ENCODE results near the gene PARD6B. TPM values are rescaled to one million over a fixed set of nuclear protein-coding genes. Genes with fewer than 3 reads are reported as not detected.
"Not testable (repeated sequence)": the region's sequence is repeated elsewhere in the genome, so short reads cannot be mapped to it uniquely, and the experiment has no call there.

The PARD6B gene
- total RNA-seq, 2 experiments from 2014 or later: 4.2 to 4.6 TPM

- not testable (repeated sequence) for H3K4me1 Mint-ChIP-seq; H3K36me3 Mint-ChIP-seq; H3K4me3 Mint-ChIP-seq; H3K27ac Mint-ChIP-seq; H3K9me3 Mint-ChIP-seq (ENCODE audit: low read depth); ATAC-seq; DNase-seq
- CTCF ChIA-PET: interaction anchor here (0.6 kb wide), 1 partner anchor 1421 kb away, joined by 3 read pairs; no protein-coding TSS in a partner anchor
- peaks cover 10% of the 10 kb centered on the region for H3K27me3 Mint-ChIP-seq
Observed at GRCh38 chr20:50768991-50769390, 37.6 kb downstream of the PARD6B start.

DNA sequence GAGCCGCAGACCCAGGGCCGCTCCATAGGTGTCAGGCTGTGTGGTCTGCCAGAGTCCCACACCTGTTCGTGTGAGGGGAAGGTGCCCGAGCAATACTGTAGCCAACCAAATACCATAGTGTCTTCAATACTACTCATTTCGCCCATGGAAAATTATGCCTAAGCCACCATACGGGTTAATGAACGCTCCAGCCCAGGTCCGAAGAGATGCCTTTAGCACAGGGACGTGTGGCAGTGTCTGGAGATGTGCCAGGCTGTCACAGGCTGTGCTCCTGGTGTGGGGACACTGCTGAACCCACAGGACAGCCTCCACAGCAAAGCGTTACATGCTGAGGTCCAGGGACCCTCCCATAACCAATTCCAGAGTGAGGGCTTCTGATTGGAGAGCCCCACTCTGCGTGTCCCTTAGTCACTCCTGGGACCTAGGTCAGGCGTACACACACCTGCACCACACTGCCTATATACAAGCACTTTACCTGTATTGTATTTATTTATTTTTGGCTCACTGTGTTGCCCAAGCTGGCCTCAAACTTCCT lies 38.2 kb downstream of the PARD6B start:
- H3K36me3 Mint-ChIP-seq; H3K4me1 Mint-ChIP-seq; ATAC-seq; H3K9me3 Mint-ChIP-seq (ENCODE audit: low read depth); H3K27ac Mint-ChIP-seq; DNase-seq; CTCF ChIA-PET; H3K4me3 Mint-ChIP-seq: not testable (repeated sequence)
- peaks cover 10% of the 10 kb centered on the region for H3K27me3 Mint-ChIP-seq

DNA sequence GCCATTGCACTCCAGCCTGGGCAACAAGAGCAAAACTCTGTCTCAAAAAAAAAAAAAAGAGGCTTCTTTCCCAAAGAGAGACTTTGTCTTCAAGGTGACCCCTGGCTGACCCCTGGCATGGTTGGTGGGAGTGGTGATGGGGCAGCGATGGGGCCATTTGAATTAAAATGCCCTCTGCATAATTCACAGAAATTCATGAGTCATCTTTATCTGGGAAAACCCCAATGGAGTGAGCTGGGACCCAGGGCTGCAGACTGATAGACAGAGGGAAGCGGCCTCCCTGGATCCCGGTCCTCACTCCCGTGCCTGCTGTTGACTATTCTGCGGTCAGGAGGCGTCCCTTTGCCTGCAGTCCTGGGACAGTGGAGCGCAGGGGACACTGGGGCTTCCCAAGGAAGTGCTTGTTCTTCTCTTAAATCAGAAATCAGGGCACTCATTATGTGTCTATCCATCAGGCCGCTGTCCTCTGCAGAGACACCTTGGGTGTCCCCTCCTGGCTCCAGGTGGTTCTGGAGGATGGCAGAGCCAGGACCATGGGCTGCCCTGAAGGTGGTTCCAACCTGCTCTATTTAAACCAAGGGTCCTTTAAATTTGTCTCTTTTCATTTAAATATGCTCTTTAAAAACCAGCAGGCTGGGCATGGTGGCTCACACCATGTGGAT lies 40.2 kb downstream of the PARD6B start:
- ATAC-seq; H3K9me3 Mint-ChIP-seq (ENCODE audit: low read depth); CTCF ChIA-PET; H3K4me3 Mint-ChIP-seq; H3K27ac Mint-ChIP-seq; H3K4me1 Mint-ChIP-seq; H3K27me3 Mint-ChIP-seq; H3K36me3 Mint-ChIP-seq; DNase-seq: not testable (repeated sequence)

DNA sequence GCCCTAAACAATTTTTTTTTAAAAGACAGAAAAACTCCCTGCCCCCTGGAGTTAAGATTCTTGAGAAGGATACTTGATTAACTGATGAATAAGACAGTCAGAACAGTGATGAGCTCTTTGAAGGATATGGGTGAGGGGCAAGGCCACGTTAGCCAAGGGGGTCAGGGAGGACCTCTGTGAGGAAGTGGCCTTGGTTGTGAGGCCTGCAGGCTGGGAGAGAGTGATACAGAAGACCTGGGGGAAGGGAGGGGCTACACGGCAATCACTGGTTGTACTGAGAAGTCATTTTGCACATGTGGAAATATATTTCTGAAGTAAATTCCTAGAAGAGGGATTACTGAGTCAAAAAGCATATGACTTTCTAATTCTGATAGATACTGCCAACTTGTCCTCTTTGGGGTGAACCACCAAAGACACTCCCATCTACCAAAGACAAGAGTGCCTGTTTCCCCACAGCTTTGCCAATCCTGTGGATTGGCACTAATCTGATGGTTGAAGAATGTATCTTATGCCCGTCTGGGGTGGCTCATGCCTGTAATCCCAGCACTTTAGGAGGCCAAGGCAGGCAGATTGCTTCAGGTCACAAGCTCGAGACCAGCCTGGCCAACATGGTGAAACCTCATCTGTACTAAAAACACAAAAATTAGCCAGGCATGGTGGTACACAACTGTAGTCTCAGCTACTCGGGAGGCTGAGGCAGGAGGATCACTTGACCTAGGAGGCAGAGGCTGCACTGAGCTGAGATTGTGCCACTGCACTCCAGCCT lies 41.2 kb downstream of the PARD6B start:
- Mint-ChIP-seq H3K4me1 (peaks cover 4% of the 10 kb centered on the region), H3K36me3 (no peaks in the 10 kb centered on the region)

GRCh38 chr20:50774515-50774914 lies 43.1 kb downstream of the PARD6B start:
- Mint-ChIP-seq H3K4me1 (peaks cover 4% of the 10 kb centered on the region), H3K27ac (no peak overlapping the region), H3K36me3 (no peaks in the 10 kb centered on the region), H3K9me3 (ENCODE audit: low read depth) (no peaks in the 10 kb centered on the region), H3K27me3 (peaks cover 8% of the 10 kb centered on the region), H3K4me3 (no peak overlapping the region)
- no peak for DNase-seq
- CTCF ChIA-PET: interaction anchor here (0.6 to 1.5 kb wide), 3 partner anchors 9 to 25 kb away, joined by 3 read pairs; partner anchors contain the start of gene BCAS4
- no peak for ATAC-seq

More for the DNA sequence above, 41.2 kb downstream of the PARD6B start:
- no peak for ATAC-seq
- H3K4me3 Mint-ChIP-seq: no peak overlapping the region
- no peak overlapping the region for H3K27ac Mint-ChIP-seq
- CTCF ChIA-PET: interaction anchor here (0.9 to 1.2 kb wide), 3 partner anchors 9 to 209 kb away, joined by 3 read pairs; no protein-coding TSS in a partner anchor
- no peaks in the 10 kb centered on the region for H3K9me3 Mint-ChIP-seq (ENCODE audit: low read depth)
- peaks cover 5% of the 10 kb centered on the region for H3K27me3 Mint-ChIP-seq
- DNase-seq: no peak

DNA sequence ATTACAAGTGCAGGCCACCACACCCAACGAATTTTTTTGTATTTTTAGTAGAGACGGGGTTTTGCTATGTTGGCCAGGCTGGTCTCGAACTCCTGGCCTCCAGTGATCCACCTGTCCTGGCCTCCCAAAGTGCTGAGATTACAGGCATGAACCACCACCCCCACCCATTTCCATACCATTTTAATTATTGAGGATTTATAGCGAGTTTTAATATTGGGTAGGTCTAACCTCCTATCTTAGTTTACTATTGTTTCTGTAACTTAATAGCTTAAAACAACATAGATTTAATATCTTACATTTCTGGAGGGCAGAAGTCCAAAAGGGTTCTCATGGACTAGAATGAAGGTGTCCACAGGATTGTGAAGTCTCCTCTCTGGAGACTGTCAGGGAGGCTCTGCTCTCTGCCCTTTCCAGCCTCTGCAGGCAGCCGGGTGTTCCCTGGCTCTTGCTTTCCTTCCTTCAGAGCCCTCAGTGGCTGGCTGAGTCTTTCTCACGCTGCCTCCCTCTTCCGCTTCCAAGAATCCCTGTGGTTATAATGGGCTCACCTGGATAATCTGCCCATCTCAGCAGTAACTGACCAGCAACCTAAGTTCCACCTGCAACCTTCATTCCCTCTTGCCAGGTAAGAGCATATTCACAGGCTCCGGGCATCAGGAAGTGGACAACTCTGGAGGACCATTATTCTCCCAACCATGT lies 44.9 kb downstream of the PARD6B start:
- ATAC-seq (no peak), DNase-seq (no peak)
- Mint-ChIP-seq H3K4me1 (peaks cover 4% of the 10 kb centered on the region), H3K27me3 (peaks cover 12% of the 10 kb centered on the region), H3K9me3 (ENCODE audit: low read depth) (no peaks in the 10 kb centered on the region), H3K27ac (no peak overlapping the region), H3K36me3 (no peaks in the 10 kb centered on the region), H3K4me3 (no peak overlapping the region)
- CTCF ChIA-PET: interaction anchor here (0.8 to 1.3 kb wide), 3 partner anchors 14 to 27 kb away, joined by 3 to 5 read pairs (median 3); no protein-coding TSS in a partner anchor

DNA sequence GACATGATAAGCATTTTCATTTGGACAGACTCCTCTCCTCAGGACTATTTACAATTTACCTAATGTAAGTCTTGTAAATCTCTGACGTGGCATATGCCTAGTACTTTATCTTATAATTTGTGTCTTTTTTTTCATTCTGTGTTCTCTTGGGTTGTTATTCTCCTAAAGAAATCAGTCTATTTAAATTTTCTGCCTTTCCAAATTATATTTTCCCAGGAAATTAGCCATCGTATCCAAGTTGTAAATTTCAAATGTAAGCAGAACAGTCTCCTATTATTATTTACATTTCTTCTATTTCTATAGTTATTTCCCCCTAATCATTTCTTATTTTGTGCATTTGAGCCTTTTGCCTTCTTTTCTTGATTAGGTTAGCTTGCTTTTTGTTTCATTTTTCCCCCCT lies 46.0 kb downstream of the PARD6B start:
- H3K4me3 Mint-ChIP-seq: no peak overlapping the region
- H3K4me1 Mint-ChIP-seq: peaks cover 2% of the 10 kb centered on the region
- no peaks in the 10 kb centered on the region for H3K36me3 Mint-ChIP-seq
- CTCF ChIA-PET: interaction anchor here (0.8 to 1.3 kb wide), 3 partner anchors 13 to 24 kb away, joined by 3 read pairs; no protein-coding TSS in a partner anchor
- H3K27me3 Mint-ChIP-seq: peaks cover 12% of the 10 kb centered on the region
- no peaks in the 10 kb centered on the region for H3K9me3 Mint-ChIP-seq (ENCODE audit: low read depth)
- no peak for DNase-seq
- no peak for ATAC-seq
- no peak overlapping the region for H3K27ac Mint-ChIP-seq

DNA sequence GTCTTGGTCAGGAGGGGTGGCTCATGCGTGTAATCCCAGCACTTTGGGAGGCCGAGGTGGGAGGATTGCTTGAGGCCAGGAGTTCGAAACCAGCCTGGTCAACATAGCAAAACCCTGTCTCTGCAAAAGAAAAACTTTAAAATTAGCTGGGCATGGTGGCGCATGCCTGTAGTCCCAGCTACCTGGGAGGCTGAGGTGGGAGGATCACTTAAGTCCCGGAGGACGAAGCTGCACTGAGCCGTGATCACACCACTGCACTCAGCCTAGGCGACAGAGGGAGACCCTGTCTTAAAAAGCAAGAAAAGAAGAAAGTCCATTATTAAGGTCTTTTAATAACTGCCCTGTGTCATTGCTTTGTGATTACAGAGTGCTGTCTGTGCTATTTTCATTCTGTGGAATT lies 47.6 kb downstream of the PARD6B start:
- not testable (repeated sequence) for H3K27ac Mint-ChIP-seq; ATAC-seq; H3K4me1 Mint-ChIP-seq; H3K9me3 Mint-ChIP-seq (ENCODE audit: low read depth); DNase-seq; H3K36me3 Mint-ChIP-seq; H3K4me3 Mint-ChIP-seq
- CTCF ChIA-PET: interaction anchor here (0.7 to 3.3 kb wide), 3 partner anchors 9 to 16 kb away, joined by 3 to 16 read pairs (median 4); partner anchors contain the start of gene BCAS4
- peaks cover 12% of the 10 kb centered on the region for H3K27me3 Mint-ChIP-seq

DNA sequence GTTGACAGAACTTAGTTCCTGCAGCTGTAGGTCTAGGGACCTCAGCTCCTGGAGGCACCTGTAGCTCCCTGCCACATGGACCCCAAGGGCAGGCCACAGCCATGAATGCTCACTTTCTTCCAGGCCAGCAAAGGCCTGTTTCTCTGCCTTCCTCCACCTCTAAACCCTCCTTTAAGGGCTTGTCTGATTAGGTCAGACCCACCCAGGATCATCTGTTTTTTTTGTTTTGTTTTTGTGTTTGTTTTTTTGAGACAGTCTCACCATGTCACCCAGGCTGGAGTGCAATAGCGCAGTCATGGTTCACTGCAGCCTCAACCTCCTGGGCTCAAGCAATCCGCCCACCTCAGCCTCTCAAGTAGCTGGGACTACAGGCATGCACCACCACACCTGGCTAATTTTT lies 52.0 kb downstream of the PARD6B start:
- Mint-ChIP-seq H3K36me3 (no peaks in the 10 kb centered on the region), H3K4me1 (no peaks in the 10 kb centered on the region), H3K9me3 (ENCODE audit: low read depth) (no peaks in the 10 kb centered on the region), H3K27me3 (peaks cover 12% of the 10 kb centered on the region), H3K4me3 (no peak overlapping the region), H3K27ac (no peak overlapping the region)
- DNase-seq (no peak), ATAC-seq (no peak)
- CTCF ChIA-PET: interaction anchor here (1.1 to 1.6 kb wide), 2 partner anchors 146 to 198 kb away, joined by 3 to 5 read pairs; no protein-coding TSS in a partner anchor

DNA sequence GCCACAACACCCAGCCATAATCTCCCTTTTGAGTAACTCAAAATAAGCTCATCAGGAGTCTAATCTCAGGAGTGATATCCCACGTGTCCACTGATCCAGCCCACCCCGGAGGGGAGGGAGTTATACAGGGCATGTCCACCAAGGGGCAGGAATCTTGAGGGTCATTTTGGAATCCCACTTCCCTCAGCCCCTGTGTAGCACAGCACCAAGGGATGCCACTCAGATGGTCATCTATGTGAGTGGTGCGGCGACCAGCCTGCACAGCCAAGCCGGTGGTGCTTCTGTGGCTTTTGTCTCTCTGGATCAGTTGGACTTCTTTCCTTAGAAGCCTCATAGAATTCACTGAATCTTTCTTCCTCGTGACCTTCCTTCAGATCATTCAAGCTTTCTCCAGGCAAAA lies 52.5 kb downstream of the PARD6B start:
- CTCF ChIA-PET: interaction anchor here (1.1 to 1.6 kb wide), 2 partner anchors 145 to 197 kb away, joined by 3 to 5 read pairs; no protein-coding TSS in a partner anchor
- H3K4me1 Mint-ChIP-seq: no peaks in the 10 kb centered on the region

GRCh38 chr20:50784464-50784863 lies 53.1 kb downstream of the PARD6B start:
- no peak for ATAC-seq
- no peak overlapping the region for H3K27ac Mint-ChIP-seq
- CTCF ChIA-PET: interaction anchor here (1.1 to 1.6 kb wide), 3 partner anchors 10 to 197 kb away, joined by 3 to 5 read pairs (median 4); partner anchors contain the start of gene BCAS4

More for the DNA sequence above, 52.5 kb downstream of the PARD6B start:
- H3K4me3 Mint-ChIP-seq: no peak overlapping the region
- DNase-seq: no peak
- no peaks in the 10 kb centered on the region for H3K9me3 Mint-ChIP-seq (ENCODE audit: low read depth)
- no peak for ATAC-seq
- no peaks in the 10 kb centered on the region for H3K36me3 Mint-ChIP-seq
- H3K27ac Mint-ChIP-seq: no peak overlapping the region
- H3K27me3 Mint-ChIP-seq: peaks cover 12% of the 10 kb centered on the region

DNA sequence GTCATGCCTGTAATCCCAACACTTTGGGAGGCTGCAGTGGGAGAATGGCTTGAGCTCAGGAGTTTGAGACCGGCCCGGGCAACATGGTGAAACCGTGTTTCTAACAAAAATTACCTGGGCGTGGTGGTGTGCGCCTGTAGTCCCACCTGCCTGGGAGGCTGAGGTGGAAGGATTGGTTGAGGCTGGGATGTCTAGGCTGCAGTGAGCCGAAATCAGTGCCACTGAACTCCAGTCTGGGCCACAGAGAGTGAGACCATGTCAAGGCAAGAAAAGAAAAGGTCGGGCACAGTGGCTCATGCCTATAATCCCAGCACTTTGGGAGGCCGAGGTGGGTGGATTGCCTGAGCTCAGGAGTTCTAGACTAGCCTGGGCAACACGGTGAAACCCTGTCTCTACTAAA lies 55.3 kb downstream of the PARD6B start:
- Mint-ChIP-seq H3K27ac (no peak overlapping the region), H3K36me3 (no peaks in the 10 kb centered on the region), H3K4me1 (peaks cover 7% of the 10 kb centered on the region), H3K4me3 (no peak overlapping the region), H3K9me3 (ENCODE audit: low read depth) (no peaks in the 10 kb centered on the region), H3K27me3 (peaks cover 2% of the 10 kb centered on the region)
- CTCF ChIA-PET: interaction anchor here (0.7 to 1.6 kb wide), 6 partner anchors 8 to 715 kb away, joined by 3 to 6 read pairs (median 4); partner anchors contain the start of genes ADNP and BCAS4
- DNase-seq (no peak), ATAC-seq (no peak)

More at GRCh38 chr20:50784464-50784863, 53.1 kb downstream of the PARD6B start:
- no peaks in the 10 kb centered on the region for H3K36me3 Mint-ChIP-seq
- no peaks in the 10 kb centered on the region for H3K4me1 Mint-ChIP-seq
- no peaks in the 10 kb centered on the region for H3K9me3 Mint-ChIP-seq (ENCODE audit: low read depth)
- peaks cover 7% of the 10 kb centered on the region for H3K27me3 Mint-ChIP-seq
- no peak for DNase-seq
- H3K4me3 Mint-ChIP-seq: no peak overlapping the region
